Esophagus squamous epithelium (tissue), 4 donors: ENCODE results near the gene MYRFL.
"Not testable (repeated sequence)": the region's sequence is repeated elsewhere in the genome, so short reads cannot be mapped to it uniquely, and the experiment has no call there.

Experiments
- POLR2A ChIP-seq, 4 donors: fragments of 450-650 bp; IDR thresholded peaks; one replicate each; pipeline ENCODE4 v1.6.1; 2017; ENCODE audit warnings: antibody characterized with exemption in 4 of 4, mild to moderate bottlenecking in 4 of 4, moderate library complexity in 3 of 4
- TF ChIP-seq, protein P1 (sequence below), 6 experiments: fragments of 450-650 bp in 4 of 6; fragments of 200-600 bp in 2 of 6; sonication (generic) in 2 of 6; IDR thresholded peaks; one replicate each; pipeline ENCODE4 v1.5.1; 2016 to 2019; ENCODE audit warnings: antibody characterized with exemption in 6 of 6, mild to moderate bottlenecking in 4 of 6, moderate library complexity in 4 of 6

DNA sequence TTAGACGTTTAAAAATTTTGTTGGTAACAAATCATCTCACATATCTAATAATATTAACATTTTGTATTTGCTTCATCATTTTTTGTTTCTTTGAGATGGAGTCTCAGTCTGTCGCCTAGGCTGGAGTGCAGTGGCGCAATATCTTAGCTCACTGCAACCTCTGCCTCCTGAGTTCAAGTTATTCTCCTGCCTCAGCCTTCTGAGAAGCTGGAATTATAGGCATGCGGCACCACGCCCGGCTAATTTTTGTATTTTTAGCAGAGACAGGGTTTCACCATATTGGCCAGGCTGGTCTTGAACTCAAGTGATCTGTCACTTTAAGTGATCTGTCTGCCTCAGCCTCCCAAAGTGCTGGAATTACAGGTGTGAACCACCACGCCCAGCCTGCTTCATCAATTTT is 169.1 kb downstream of the MYRFL start:
- TF ChIP-seq, protein P1, sequence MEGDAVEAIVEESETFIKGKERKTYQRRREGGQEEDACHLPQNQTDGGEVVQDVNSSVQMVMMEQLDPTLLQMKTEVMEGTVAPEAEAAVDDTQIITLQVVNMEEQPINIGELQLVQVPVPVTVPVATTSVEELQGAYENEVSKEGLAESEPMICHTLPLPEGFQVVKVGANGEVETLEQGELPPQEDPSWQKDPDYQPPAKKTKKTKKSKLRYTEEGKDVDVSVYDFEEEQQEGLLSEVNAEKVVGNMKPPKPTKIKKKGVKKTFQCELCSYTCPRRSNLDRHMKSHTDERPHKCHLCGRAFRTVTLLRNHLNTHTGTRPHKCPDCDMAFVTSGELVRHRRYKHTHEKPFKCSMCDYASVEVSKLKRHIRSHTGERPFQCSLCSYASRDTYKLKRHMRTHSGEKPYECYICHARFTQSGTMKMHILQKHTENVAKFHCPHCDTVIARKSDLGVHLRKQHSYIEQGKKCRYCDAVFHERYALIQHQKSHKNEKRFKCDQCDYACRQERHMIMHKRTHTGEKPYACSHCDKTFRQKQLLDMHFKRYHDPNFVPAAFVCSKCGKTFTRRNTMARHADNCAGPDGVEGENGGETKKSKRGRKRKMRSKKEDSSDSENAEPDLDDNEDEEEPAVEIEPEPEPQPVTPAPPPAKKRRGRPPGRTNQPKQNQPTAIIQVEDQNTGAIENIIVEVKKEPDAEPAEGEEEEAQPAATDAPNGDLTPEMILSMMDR (IDR thresholded peaks at IDR 0.05), result not testable (repeated sequence)
- not testable (repeated sequence) for TF ChIP-seq POLR2A (IDR thresholded peaks at IDR 0.05)
